Measurements from ENCODE around the gene TIGD3. TPM values are rescaled to one million over a fixed set of nuclear protein-coding genes. Genes with fewer than 3 reads are reported as not detected.

The TIGD3 gene
- total RNA-seq, 1 donor from 2014 or later: 1.4 TPM

- no peaks in the 10 kb centered on the region for H3K27me3 Mint-ChIP-seq
- H3K36me3 Mint-ChIP-seq (ENCODE audit: low read depth): peaks cover 9% of the 10 kb centered on the region
- peak overlapping the region; percentile 94 for H3K27ac Mint-ChIP-seq
- ChIA-PET POLR2A (interaction anchor here (0.6 to 18.2 kb wide), 8 partner anchors 20 to 117 kb away, joined by 4 to 584 read pairs (median 18); partner anchors contain the start of genes MALAT1 and NEAT1), CTCF (interaction anchor here (1.0 kb wide), 1 partner anchor 33 kb away, joined by 3 read pairs; no protein-coding TSS in a partner anchor)
- H3K4me3 Mint-ChIP-seq: peak overlapping the region; percentile 67
- no peak for TF ChIP-seq CTCF (IDR thresholded peaks at IDR 0.05)
- H3K9me3 Mint-ChIP-seq: no peaks in the 10 kb centered on the region
- intact Hi-C loops (cut with micrococcal nuclease): loop anchor here (2.0 to 5.0 kb wide), 2 partner anchors 29 to 204 kb away; partner anchors contain the start of gene TIGD3
- ATAC-seq (ENCODE audit: low read depth): no peak
- no peak for DNase-seq
- peaks cover 68% of the 10 kb centered on the region for H3K4me1 Mint-ChIP-seq
These were observed 29.2 kb downstream of the TIGD3 start for GRCh38 chr11:65383778-65384177.

GRCh38 chr11:65384301-65384889 lies 29.8 kb downstream of the TIGD3 start:
- DNase-seq (no peak), ATAC-seq (ENCODE audit: low read depth) (no peak)
- Mint-ChIP-seq H3K27me3 (no peaks in the 10 kb centered on the region), H3K9me3 (no peaks in the 10 kb centered on the region), H3K36me3 (ENCODE audit: low read depth) (peaks cover 14% of the 10 kb centered on the region), H3K4me3 (peak overlapping the region; percentile 67), H3K4me1 (peaks cover 73% of the 10 kb centered on the region), H3K27ac (peak overlapping the region; percentile 94)
- CTCF ChIA-PET: interaction anchor here (0.8 kb wide), 1 partner anchor 126 kb away, joined by 3 read pairs; no protein-coding TSS in a partner anchor
- POLR2A ChIA-PET: interaction anchor here (0.6 to 18.2 kb wide), 6 partner anchors 19 to 117 kb away, joined by 4 to 584 read pairs (median 27); partner anchors contain the start of genes MALAT1 and NEAT1
- intact Hi-C loops (cut with micrococcal nuclease): loop anchor here (5.0 kb wide), 1 partner anchor 203 kb away; no protein-coding TSS in a partner anchor
- no peak for TF ChIP-seq CTCF (IDR thresholded peaks at IDR 0.05)

DNA sequence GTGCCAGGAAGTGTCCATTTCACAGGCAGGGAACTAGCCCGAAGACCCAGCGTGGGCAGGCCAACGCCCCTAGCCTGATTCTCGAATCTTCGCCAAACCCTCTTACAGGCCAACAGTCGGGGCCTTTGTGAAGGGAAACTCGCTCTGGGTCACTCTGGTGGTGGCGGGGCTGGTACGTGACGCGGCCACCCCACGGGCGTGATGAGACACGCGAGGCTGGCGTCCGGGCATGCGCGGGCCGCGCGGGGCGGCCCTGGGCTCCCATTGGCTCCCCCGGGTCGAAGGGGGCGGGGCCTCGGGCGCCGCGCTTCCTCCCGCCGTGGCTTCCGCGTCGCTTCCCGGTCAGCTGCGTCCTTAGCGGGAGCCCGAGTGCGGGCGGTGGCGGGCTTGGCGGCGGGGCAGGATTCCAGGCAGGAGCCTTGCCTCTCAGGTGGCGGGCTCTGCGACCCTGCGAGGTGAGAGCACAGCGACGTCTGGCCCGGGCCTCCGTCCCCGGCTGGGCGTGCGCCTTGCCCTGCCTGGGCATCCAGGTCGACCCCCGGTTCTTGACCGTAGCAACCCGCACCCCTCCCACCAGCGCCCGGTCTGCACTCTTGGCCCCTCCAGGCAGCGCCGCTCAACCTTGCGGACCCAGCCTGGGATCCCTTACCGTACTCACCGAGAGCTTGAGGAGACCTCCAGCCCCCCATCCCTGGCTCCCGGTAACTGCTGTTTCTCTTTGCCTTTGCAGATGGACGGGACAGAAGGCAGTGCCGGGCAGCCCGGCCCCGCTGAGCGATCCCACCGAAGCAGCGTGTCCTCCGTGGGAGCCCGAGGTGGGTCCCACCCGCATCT lies 32.0 kb downstream of the TIGD3 start, which contains the start of gene FRMD8:
Gene FRMD8 (plus strand): TSS at position 331 of the 834 bp plus-strand sequence. CDS start 400 bp downstream, at position 731.
- peak; percentile 91 for DNase-seq
- no peak for TF ChIP-seq CTCF (IDR thresholded peaks at IDR 0.05)
- no peaks in the 10 kb centered on the region for H3K9me3 Mint-ChIP-seq
- H3K27ac Mint-ChIP-seq: peak within 1 kb of the TSS; percentile 94
- CTCF ChIA-PET: interaction anchor here (0.6 to 1.4 kb wide), 3 partner anchors 30 to 123 kb away, joined by 3 to 6 read pairs (median 3); no protein-coding TSS in a partner anchor
- intact Hi-C loops (cut with micrococcal nuclease): loop anchor here (1.0 kb wide), 1 partner anchor 17 kb away; no protein-coding TSS in a partner anchor
- peak; percentile 48 for ATAC-seq (ENCODE audit: low read depth)
- H3K4me1 Mint-ChIP-seq: peaks cover 90% of the 10 kb centered on the region
- no peaks in the 10 kb centered on the region for H3K27me3 Mint-ChIP-seq
- POLR2A ChIA-PET: interaction anchor here (0.6 to 18.2 kb wide), 13 partner anchors 9 to 604 kb away, joined by 3 to 584 read pairs (median 4); partner anchors contain the start of genes MALAT1 and NEAT1
- H3K4me3 Mint-ChIP-seq: peak within 1 kb of the TSS; percentile 92
- peaks cover 30% of the 10 kb centered on the region for H3K36me3 Mint-ChIP-seq (ENCODE audit: low read depth)

GRCh38 chr11:65388731-65389130 lies 34.2 kb downstream of the TIGD3 start:
- Mint-ChIP-seq H3K9me3 (no peaks in the 10 kb centered on the region), H3K4me1 (peaks cover 78% of the 10 kb centered on the region), H3K27ac (peak overlapping the region; percentile 56), H3K4me3 (peak overlapping the region; percentile 48), H3K27me3 (no peaks in the 10 kb centered on the region), H3K36me3 (ENCODE audit: low read depth) (peaks cover 45% of the 10 kb centered on the region)
- ChIA-PET CTCF (interaction anchor here (1.0 to 1.4 kb wide), 3 partner anchors 10 to 28 kb away, joined by 3 to 6 read pairs (median 5); no protein-coding TSS in a partner anchor), POLR2A (interaction anchor here (0.5 to 18.2 kb wide), 7 partner anchors 11 to 125 kb away, joined by 3 to 584 read pairs (median 6); partner anchors contain the start of genes MALAT1 and NEAT1)
- no peak for TF ChIP-seq CTCF (IDR thresholded peaks at IDR 0.05)
- no peak for DNase-seq
- intact Hi-C loops (cut with micrococcal nuclease): no loop called here
- ATAC-seq (ENCODE audit: low read depth): no peak

Data from activated B cell treated with CpG ODN at 0.5 μM for 24 hours (primary cell).